H1 (cell line): ENCODE results near the gene HLA-A. TPM values are rescaled to one million over a fixed set of nuclear protein-coding genes. Genes with fewer than 3 reads are reported as not detected.

Source experiments
- CTCF ChIA-PET: fragments of 300-600 bp; sonication (Branson Sonifier 250); formaldehyde crosslinking; loops from one replicate; lab custom pipeline; 2021; ENCODE audit not compliant: partially characterized antibody; lab: Charles Lee
- POLR2A ChIA-PET: fragments of 300-600 bp; sonication (Branson Sonifier 250); formaldehyde crosslinking; loops from one replicate; lab custom pipeline; 2021; ENCODE audit warnings: inconsistent platforms; ENCODE audit not compliant: partially characterized antibody; lab: Charles Lee
- DNase-seq, 2 experiments: peaks; one replicate each; pipeline versions ENCODE4 v3.0.0 to v3.0.0-alpha.2; 2010 to 2022; ENCODE audit warnings: low spot score in 2 of 2, low read depth in 1 of 2, mixed read lengths in 1 of 2
- FAIRE-seq: peaks from 2 replicates; lab custom pipeline; 2011; peaks lifted over from hg19 to GRCh38; lab: Jason Lieb, UNC
- H2AFZ ChIP-seq: 2 replicates; pipeline ENCODE4 v1.8.1; 2012; ENCODE audit warnings: low read length, inconsistent platforms
- H2AK5ac ChIP-seq: 2 replicates; pipeline ENCODE4 v1.6.1; 2013; ENCODE audit warnings: low read depth, low read length
- H2BK120ac ChIP-seq: replicated peaks from 2 replicates; pipeline ENCODE3; 2013; ENCODE audit warnings: low read depth, low read length, inconsistent platforms
- H2BK12ac ChIP-seq: 2 replicates; pipeline ENCODE4 v1.6.1; 2013; ENCODE audit warnings: low read depth, low read length
- H2BK15ac ChIP-seq: 2 replicates; pipeline ENCODE4 v1.6.1; 2013; ENCODE audit warnings: low read length
- H2BK20ac ChIP-seq: 2 replicates; pipeline ENCODE4 v1.6.1; 2013; ENCODE audit warnings: low read length
- H2BK5ac ChIP-seq: 2 replicates; pipeline ENCODE4 v1.6.1; 2013; ENCODE audit warnings: low read depth, low read length
- H3K14ac ChIP-seq: 2 replicates; pipeline ENCODE4 v1.6.1; 2013; ENCODE audit warnings: inconsistent platforms; ENCODE audit not compliant: insufficient read length
- H3K18ac ChIP-seq: 2 replicates; pipeline ENCODE4 v1.6.1; 2013; ENCODE audit warnings: low read length; ENCODE audit errors: extremely low read depth
- H3K23ac ChIP-seq: 2 replicates; pipeline ENCODE4 v1.6.1; 2013; ENCODE audit warnings: inconsistent platforms; ENCODE audit not compliant: insufficient read length
- H3K23me2 ChIP-seq: 2 replicates; pipeline ENCODE4 v1.6.1; 2013; ENCODE audit warnings: low read depth, low read length
- H3K27ac ChIP-seq: 2 replicates; pipeline ENCODE4 v1.6.1; 2011; ENCODE audit warnings: low read depth, low read length, inconsistent platforms
- H3K27me3 ChIP-seq, 4 experiments: replicated peaks in 1 of 4; 1 replicate in 1 of 4; 2 replicates in 3 of 4; pipeline versions ENCODE4 v1.6.1 to v1.8.1; 2011 to 2013; ENCODE audit warnings: low read length in 3 of 4, mild to moderate bottlenecking in 3 of 4, inconsistent platforms in 2 of 4, mixed read lengths in 2 of 4, moderate library complexity in 1 of 4; ENCODE audit not compliant: control insufficient read depth in 3 of 4, insufficient read depth in 3 of 4; ENCODE audit errors: extremely low read depth in 1 of 4
- H3K36me3 ChIP-seq, 4 experiments: 2 replicates each; pipeline versions ENCODE4 v1.6.1 to v1.8.1; 2011 to 2013; ENCODE audit warnings: mild to moderate bottlenecking in 4 of 4, low read length in 3 of 4, moderate library complexity in 2 of 4, control low read depth in 1 of 4, inconsistent platforms in 1 of 4; ENCODE audit not compliant: insufficient read depth in 4 of 4, control insufficient read depth in 2 of 4
- H3K4ac ChIP-seq: replicated peaks from 2 replicates; pipeline ENCODE3; 2013; ENCODE audit warnings: low read length, low read depth, mixed read lengths, inconsistent platforms; ENCODE audit not compliant: insufficient read length
- H3K4me1 ChIP-seq, 4 experiments: replicated peaks in 1 of 4; 1 replicate in 1 of 4; 2 replicates in 3 of 4; pipeline versions ENCODE4 v1.6.1 to v1.8.1; 2011 to 2013; ENCODE audit warnings: low read length in 3 of 4, inconsistent platforms in 2 of 4, mixed read lengths in 1 of 4; ENCODE audit not compliant: insufficient read depth in 4 of 4, control insufficient read depth in 3 of 4
- H3K4me2 ChIP-seq, 2 experiments: 2 replicates each; pipeline versions ENCODE4 v1.6.1 to v1.8.1; 2011 to 2013; ENCODE audit warnings: low read depth in 2 of 2, low read length in 2 of 2, control low read depth in 1 of 2, inconsistent platforms in 1 of 2, mild to moderate bottlenecking in 1 of 2; ENCODE audit not compliant: insufficient read depth in 1 of 2
- H3K4me3 ChIP-seq, 4 experiments: fragments of 200-600, 300-600 bp in 1 of 4; sonication (generic), shearing (Covaris generic), sonication (Bioruptor Twin) in 1 of 4; 2 replicates each; pipeline versions ENCODE4 v1.5.1 to v1.8.1; 2011 to 2016; ENCODE audit warnings: low read length in 4 of 4, low read depth in 3 of 4, control low read depth in 2 of 4, inconsistent platforms in 2 of 4, mild to moderate bottlenecking in 2 of 4, mixed read lengths in 1 of 4, moderate library complexity in 1 of 4; ENCODE audit not compliant: insufficient read depth in 2 of 4; ENCODE audit errors: extremely low read depth in 1 of 4
- H3K56ac ChIP-seq: replicated peaks from 2 replicates; pipeline ENCODE3; 2013; ENCODE audit warnings: low read depth, mild to moderate bottlenecking, mixed read lengths, low read length, inconsistent platforms; ENCODE audit not compliant: insufficient read length
- H3K79me1 ChIP-seq: 2 replicates; pipeline ENCODE4 v1.6.1; 2013; ENCODE audit warnings: low read depth, low read length, control low read depth
- H3K79me2 ChIP-seq, 2 experiments: 2 replicates each; pipeline versions ENCODE4 v1.6.1 to v1.8.1; 2012 to 2013; ENCODE audit warnings: low read length in 2 of 2, mild to moderate bottlenecking in 2 of 2, inconsistent platforms in 1 of 2; ENCODE audit not compliant: insufficient read depth in 2 of 2, control insufficient read depth in 1 of 2
- H3K9ac ChIP-seq, 4 experiments: replicated peaks in 1 of 4; 1 replicate in 1 of 4; 2 replicates in 3 of 4; pipeline versions ENCODE4 v1.6.1 to v1.8.1; 2011 to 2013; ENCODE audit warnings: low read depth in 3 of 4, low read length in 3 of 4, control low read depth in 2 of 4, mild to moderate bottlenecking in 2 of 4, moderate library complexity in 2 of 4, inconsistent platforms in 1 of 4; ENCODE audit errors: extremely low read depth in 1 of 4
- H3K9me3 ChIP-seq, 2 experiments: 2 replicates each; pipeline versions ENCODE4 v1.6.1 to v1.8.1; 2012 to 2013; ENCODE audit warnings: mild to moderate bottlenecking in 2 of 2, moderate library complexity in 2 of 2, control low read depth in 1 of 2, inconsistent platforms in 1 of 2, low read depth in 1 of 2, low read length in 1 of 2, mixed read lengths in 1 of 2; ENCODE audit not compliant: insufficient read depth in 2 of 2
- H4K20me1 ChIP-seq, 2 experiments: replicated peaks in 1 of 2; 2 replicates each; pipeline versions ENCODE3 to v1.8.1; 2011 to 2013; ENCODE audit warnings: inconsistent platforms in 2 of 2, low read length in 2 of 2, mild to moderate bottlenecking in 1 of 2; ENCODE audit not compliant: insufficient read depth in 2 of 2, control insufficient read depth in 1 of 2
- H4K5ac ChIP-seq: 2 replicates; pipeline ENCODE4 v1.6.1; 2013; ENCODE audit warnings: low read length, low read depth, mixed read lengths, inconsistent platforms; ENCODE audit not compliant: insufficient read length
- H4K8ac ChIP-seq: 2 replicates; pipeline ENCODE4 v1.8.0; 2013; ENCODE audit warnings: mild to moderate bottlenecking, moderate library complexity, low read length, inconsistent platforms; ENCODE audit not compliant: insufficient read depth; ENCODE audit errors: extremely low read depth
- H4K91ac ChIP-seq: replicated peaks from 2 replicates; pipeline ENCODE3; 2013; ENCODE audit warnings: low read length, mixed read lengths, inconsistent platforms; ENCODE audit not compliant: insufficient read length
- ATF2 ChIP-seq: IDR thresholded peaks from 2 replicates; pipeline ENCODE4 v1.6.1; 2012; ENCODE audit warnings: low read length, inconsistent platforms
- FOSL1 ChIP-seq: IDR thresholded peaks from 2 replicates; pipeline ENCODE4 v1.6.1; 2011; ENCODE audit warnings: mild to moderate bottlenecking, low read depth, low read length, moderate library complexity; ENCODE audit not compliant: insufficient read depth
- HDAC2 ChIP-seq, 2 experiments: fragments of 300-600 bp in 1 of 2; sonication (generic) in 1 of 2; IDR thresholded peaks; 2 replicates each; pipeline ENCODE4 v1.6.1; 2011 to 2012; ENCODE audit warnings: low read depth in 2 of 2, low read length in 2 of 2, mild to moderate bottlenecking in 2 of 2, moderate library complexity in 2 of 2, borderline replicate concordance in 1 of 2, inconsistent platforms in 1 of 2
- JUN ChIP-seq: IDR thresholded peaks from 2 replicates; pipeline ENCODE4 v1.6.1; 2011; ENCODE audit warnings: low read depth, mild to moderate bottlenecking, improper control_type of control experiment, low read length
- MAFK ChIP-seq: IDR thresholded peaks from 2 replicates; pipeline ENCODE4 v1.6.1; 2012; ENCODE audit warnings: low read depth, mild to moderate bottlenecking, improper control_type of control experiment, low read length
- MAX ChIP-seq: IDR thresholded peaks from 2 replicates; pipeline ENCODE4 v1.6.1; 2012; ENCODE audit warnings: inconsistent platforms
- POLR2A ChIP-seq, 2 experiments: IDR thresholded peaks; 1 replicate in 1 of 2; 2 replicates in 1 of 2; pipeline ENCODE4 v1.6.1; 2011; ENCODE audit warnings: low read depth in 2 of 2, low read length in 2 of 2, mild to moderate bottlenecking in 2 of 2; ENCODE audit errors: control extremely low read depth in 1 of 2
- POU5F1 ChIP-seq: IDR thresholded peaks from 2 replicates; pipeline ENCODE4 v1.6.1; 2011; ENCODE audit warnings: low read depth, mild to moderate bottlenecking, low read length, moderate library complexity
- SP4 ChIP-seq: IDR thresholded peaks from 2 replicates; pipeline ENCODE4 v1.6.1; 2012; ENCODE audit warnings: low read length, inconsistent platforms
- TAF1 ChIP-seq: IDR thresholded peaks from 2 replicates; pipeline ENCODE4 v1.6.1; 2011; ENCODE audit warnings: mild to moderate bottlenecking, low read depth, low read length
- TCF12 ChIP-seq: IDR thresholded peaks from 2 replicates; pipeline ENCODE4 v1.6.1; 2011; ENCODE audit warnings: low read depth, mild to moderate bottlenecking, low read length
- ZNF274 ChIP-seq: IDR thresholded peaks from 2 replicates; pipeline ENCODE4 v1.7.0; 2012; ENCODE audit warnings: low read length, borderline replicate concordance; ENCODE audit errors: extremely low read depth
- WGBS, 2 experiments: shearing (Covaris generic) in 1 of 2; methylation state at CpG; one replicate each; pipeline versions ENCODE4 v1.1.6 to v1.1.7; 2013 to 2015; ENCODE audit warnings: low lambda C conversion rate in 2 of 2, mixed read lengths in 2 of 2, inconsistent platforms in 1 of 2, low coverage in 1 of 2, missing lambda C conversion rate in 1 of 2; ENCODE audit not compliant: insufficient replicate concordance in 2 of 2, insufficient coverage in 1 of 2, insufficient read length in 1 of 2; ENCODE audit errors: extremely low coverage in 1 of 2, missing lambda C conversion rate in 1 of 2; 5-methylcytosine and 5-hydroxymethylcytosine counted together
- polyA plus RNA-seq, 7 experiments: library from polyadenylated mRNA; depleted of rRNA in 3 of 7; stranded (reverse) in 5 of 7; unstranded in 2 of 7; fragments of >200 nt in 5 of 7; fragments of 200-250 nt in 2 of 7; gene quantifications; 1 replicate in 5 of 7; 2 replicates in 1 of 7; 4 replicates in 1 of 7; pipeline versions ENCODE4 v1.2.1 to v1.2.3, GENCODE V29; 2011 to 2013; ENCODE audit warnings: missing spikeins in 2 of 7, mixed read lengths in 2 of 7
- total RNA-seq: library from RNA; stranded (reverse); fragmentation: NEBNext Ultra II Directional; extraction: Animal tissue kit (Norgen Biotek cat#: 25700); gene quantifications from 2 replicates; pipeline ENCODE4 v1.2.1, GENCODE V29; 2021

Gene HLA-A
- total and polyA plus RNA-seq, 2 of the 8 experiments (the other 6 are each of a cell fraction or from before 2014, with no cell fraction given), result 221 to 474 TPM

- H2BK120ac ChIP-seq, result peak overlapping the region; percentile 96
- no peak overlapping the region for H2AFZ ChIP-seq
- POLR2A ChIA-PET, result interaction anchor here (0.6 to 2.7 kb wide), 8 partner anchors 8 to 332 kb away, joined by 3 to 27 read pairs (median 4); partner anchors contain the start of genes GABBR1 and HLA-A
- CTCF ChIA-PET, result interaction anchor here (0.7 to 3.7 kb wide), 6 partner anchors 11 to 50 kb away, joined by 3 to 17 read pairs (median 3); no protein-coding TSS in a partner anchor
- H4K8ac ChIP-seq, result no peak overlapping the region
- H3K9ac ChIP-seq, result no peak overlapping the region
- peaks cover 7 to 17% (median 13%) of the 10 kb centered on the region in 4 experiments for H3K4me1 ChIP-seq
- DNase-seq (no peak), FAIRE-seq (no peak)
- H4K20me1 ChIP-seq, result no peaks in the 10 kb centered on the region
- H3K79me1 ChIP-seq, result no peaks in the 10 kb centered on the region
- no peak overlapping the region; the same call in 1 of the 2 replicates for H3K18ac ChIP-seq
- peak overlapping the region in 1 of 4 experiments; percentile 42; a peak in 1 of 8 replicates for H3K4me3 ChIP-seq
- no peak overlapping the region for H2AK5ac ChIP-seq
- H3K27ac ChIP-seq, result peak overlapping the region; percentile 75
- no peak overlapping the region for H3K56ac ChIP-seq
- H3K9me3 ChIP-seq, result no peaks in the 10 kb centered on the region
- H3K27me3 ChIP-seq, result no peaks in the 10 kb centered on the region
- no peak overlapping the region for H2BK15ac ChIP-seq
- H3K23ac ChIP-seq, result no peak overlapping the region
- H2BK5ac ChIP-seq, result peak overlapping the region; percentile 72; the same call in 1 of the 2 replicates
- H3K79me2 ChIP-seq, result no peaks in the 10 kb centered on the region
- peak overlapping the region; percentile 60 to 92 for H3K4me2 ChIP-seq
- H3K4ac ChIP-seq, result no peak overlapping the region
- H2BK20ac ChIP-seq, result no peak overlapping the region
- peak overlapping the region; percentile 81 for H4K91ac ChIP-seq
- WGBS, 2 experiments, result 24% methylated on average over 3 of the region's 3 CpGs; no CpG with 5 or more reads in 1 of the 2 experiments
- no peak overlapping the region for H2BK12ac ChIP-seq
- H3K14ac ChIP-seq, result no peak overlapping the region
- no peaks in the 10 kb centered on the region for H3K36me3 ChIP-seq
- H3K23me2 ChIP-seq, result peaks cover 3% of the 10 kb centered on the region; the same call in 1 of the 2 replicates
- no peak overlapping the region for H4K5ac ChIP-seq
- no peak for TF ChIP-seq ZNF274
- no peak for TF ChIP-seq POLR2A (IDR thresholded peaks at IDR 0.05; ENCODE audit: control extremely low read depth in 1 of 2, low read depth in 2 of 2, low read length in 2 of 2)
- TF ChIP-seq MAFK, result no peak
- no peak for TF ChIP-seq POU5F1
- no peak for TF ChIP-seq SP4
- no peak for TF ChIP-seq MAX
- no peak for TF ChIP-seq ATF2
- TF ChIP-seq TAF1, result no peak
- no peak for TF ChIP-seq JUN
- no peak for TF ChIP-seq FOSL1
- TF ChIP-seq TCF12, result no peak
- no peak for TF ChIP-seq HDAC2 (IDR thresholded peaks at IDR 0.05; ENCODE audit: borderline replicate concordance in 1 of 2, low read depth in 2 of 2, low read length in 2 of 2)
Measured at GRCh38 chr6:29964518-29964886, 22.2 kb downstream of the HLA-A start.
